ENCODE results near the gene MAG.

The MAG gene

DNA sequence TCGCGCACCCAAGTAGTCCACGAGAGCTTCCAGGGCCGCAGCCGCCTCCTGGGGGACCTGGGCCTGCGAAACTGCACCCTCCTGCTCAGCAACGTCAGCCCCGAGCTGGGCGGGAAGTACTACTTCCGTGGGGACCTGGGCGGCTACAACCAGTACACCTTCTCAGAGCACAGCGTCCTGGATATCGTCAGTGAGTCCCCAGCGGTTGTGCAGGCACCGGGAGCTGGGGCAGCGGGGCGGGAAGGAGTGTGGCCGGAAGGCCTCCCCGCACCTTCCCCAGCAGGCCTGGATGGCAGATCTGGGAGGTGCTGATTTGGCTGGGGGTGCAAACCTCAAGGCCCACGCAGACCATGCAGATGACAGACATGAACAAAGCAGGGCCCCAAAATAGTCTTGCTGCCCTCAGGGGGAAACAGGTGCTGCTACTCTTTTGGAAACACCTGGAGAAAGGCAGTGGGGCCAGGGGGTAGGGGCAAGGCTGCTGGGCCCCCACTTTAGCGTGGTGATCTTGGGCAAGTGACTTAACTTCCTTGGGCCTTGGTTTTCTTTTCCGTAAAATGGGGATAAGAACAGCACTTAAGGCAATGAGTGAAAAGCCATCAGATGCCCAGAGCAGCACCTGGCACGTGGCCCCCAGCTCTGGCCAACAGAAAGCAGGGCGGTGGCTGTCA lies 4.0 kb downstream of the MAG start:
- in situ Hi-C loops (cut with HindIII; ENCODE audit: low pct_ligation_motif_present, low sequenced_read_pairs) = no loop called here
- no peak for TF ChIP-seq CTCF (IDR thresholded peaks at IDR 0.05; ENCODE audit: low read depth, low read length, missing control alignments)
- no peaks in the 10 kb centered on the region for H3K36me3 ChIP-seq (replicated peaks)
- no peak overlapping the region for H3K4me3 ChIP-seq (ENCODE audit: low read depth, low read length)
- no peak for DNase-seq
- peaks cover 5% of the 10 kb centered on the region for H3K27me3 ChIP-seq (replicated peaks)
- no peak overlapping the region for H3K27ac ChIP-seq

DNA sequence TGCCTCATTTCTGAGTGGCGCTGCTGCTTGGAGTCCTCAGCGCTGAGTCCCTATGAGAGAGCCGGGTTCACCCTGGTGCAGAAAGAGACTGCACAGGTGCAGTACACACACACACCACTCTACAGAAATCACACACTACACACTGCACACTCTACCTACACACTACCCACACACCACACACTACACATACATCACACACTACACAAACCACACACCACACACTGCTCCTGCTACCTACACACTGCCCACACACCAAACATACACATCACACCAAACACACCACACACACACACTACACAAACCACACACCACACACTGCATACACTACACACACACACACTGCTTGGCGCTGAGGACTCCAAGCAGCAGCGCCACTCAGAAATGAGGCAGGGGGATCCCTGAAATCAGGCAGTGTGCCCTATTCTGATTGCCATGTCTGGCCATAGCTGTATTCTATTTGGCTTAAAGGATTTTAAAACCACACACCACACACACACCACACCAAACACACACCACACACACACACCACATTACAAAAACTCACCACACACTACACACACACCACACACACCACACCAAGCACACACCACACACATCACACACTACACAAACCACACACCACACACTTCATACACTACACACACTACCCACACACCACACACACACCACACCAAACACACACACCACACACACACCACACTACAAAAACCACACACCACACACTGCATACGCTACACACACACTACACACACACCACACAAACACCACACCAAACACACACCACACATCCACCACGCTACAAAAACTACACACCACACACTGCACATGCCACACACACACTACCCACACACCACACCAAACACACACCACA lies 4.9 kb downstream of the MAG start:
- Histone ChIP-seq H3K27me3 (replicated peaks) (peaks cover 5% of the 10 kb centered on the region), H3K36me3 (replicated peaks) (no peaks in the 10 kb centered on the region), H3K27ac (no peak overlapping the region), H3K4me3 (ENCODE audit: low read depth, low read length) (no peak overlapping the region)
- in situ Hi-C loops (cut with HindIII; ENCODE audit: low pct_ligation_motif_present, low sequenced_read_pairs) = no loop called here
- no peak for DNase-seq
- no peak for TF ChIP-seq CTCF (IDR thresholded peaks at IDR 0.05; ENCODE audit: low read depth, low read length, missing control alignments)

GRCh38 chr19:35297515-35297848 lies 5.5 kb downstream of the MAG start:
- DNase-seq = no peak
- Histone ChIP-seq H3K36me3 (replicated peaks) (no peaks in the 10 kb centered on the region), H3K27ac (no peak overlapping the region), H3K4me3 (ENCODE audit: low read depth, low read length) (no peak overlapping the region), H3K27me3 (replicated peaks) (peaks cover 5% of the 10 kb centered on the region)
- in situ Hi-C loops (cut with HindIII; ENCODE audit: low pct_ligation_motif_present, low sequenced_read_pairs) = no loop called here
- no peak for TF ChIP-seq CTCF (IDR thresholded peaks at IDR 0.05; ENCODE audit: low read depth, low read length, missing control alignments)

DNA sequence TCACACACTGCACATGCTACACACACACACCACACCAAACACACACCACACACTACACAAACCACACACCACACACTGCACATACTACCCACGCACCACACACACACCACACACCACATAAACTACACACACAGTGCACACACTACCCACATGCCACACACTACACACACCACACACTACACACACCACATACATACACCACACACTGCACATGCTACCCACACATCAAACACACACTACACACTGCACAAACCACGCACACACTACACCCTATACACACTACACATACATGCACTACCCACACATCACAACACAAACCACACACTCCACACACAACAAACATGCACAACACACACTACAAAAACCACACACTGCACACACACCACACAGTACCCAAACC lies 6.0 kb downstream of the MAG start:
- peaks cover 5% of the 10 kb centered on the region for H3K27me3 ChIP-seq (replicated peaks)
- no peak for TF ChIP-seq CTCF (IDR thresholded peaks at IDR 0.05; ENCODE audit: low read depth, low read length, missing control alignments)
- H3K4me3 ChIP-seq (ENCODE audit: low read depth, low read length) = no peak overlapping the region
- in situ Hi-C loops (cut with HindIII; ENCODE audit: low pct_ligation_motif_present, low sequenced_read_pairs) = no loop called here
- no peak for DNase-seq
- no peak overlapping the region for H3K27ac ChIP-seq
- H3K36me3 ChIP-seq (replicated peaks) = no peaks in the 10 kb centered on the region

- TF ChIP-seq CTCF (IDR thresholded peaks at IDR 0.05; ENCODE audit: low read depth, low read length, missing control alignments) = no peak
- Histone ChIP-seq H3K27me3 (replicated peaks) (peaks cover under 1% of the 10 kb centered on the region), H3K4me3 (ENCODE audit: low read depth, low read length) (no peak overlapping the region), H3K36me3 (replicated peaks) (no peaks in the 10 kb centered on the region), H3K27ac (no peak overlapping the region)
- no peak for DNase-seq
- in situ Hi-C loops (cut with HindIII; ENCODE audit: low pct_ligation_motif_present, low sequenced_read_pairs) = no loop called here
Measured at GRCh38 chr19:35298561-35298972, 6.6 kb downstream of the MAG start.
